ENCODE results near the gene HSPB6.

HSPB6 gene

DNA sequence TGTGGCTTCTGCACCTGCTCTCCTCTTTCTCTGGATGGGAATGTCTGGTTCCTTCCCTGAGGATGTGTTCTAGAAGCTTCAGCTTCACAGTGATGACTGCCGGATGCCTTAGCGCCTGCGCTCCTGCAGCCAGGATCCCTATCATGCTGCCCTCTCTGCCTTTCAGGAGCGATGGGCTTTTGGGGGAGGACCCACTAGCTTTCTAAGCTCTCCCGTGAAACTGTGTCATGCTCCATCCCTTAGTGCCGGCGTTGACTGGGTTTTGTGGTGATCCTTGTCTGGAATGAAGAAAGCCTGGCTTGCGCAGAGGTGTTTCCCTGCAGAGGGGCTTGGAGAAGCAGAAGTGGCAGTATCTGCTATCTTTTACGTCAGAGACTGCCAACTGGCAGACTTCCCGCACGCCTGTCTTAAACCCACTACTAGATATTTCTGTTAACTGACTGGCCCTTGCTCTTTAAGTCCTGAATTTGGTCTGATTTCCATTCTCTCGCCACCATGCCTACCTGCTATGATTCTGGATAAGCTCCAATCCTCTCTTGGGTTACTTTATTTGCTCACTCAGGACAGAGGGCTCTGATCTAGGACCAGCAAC is 42.8 kb downstream of the HSPB6 start:
- DNase-seq = no peak

DNA sequence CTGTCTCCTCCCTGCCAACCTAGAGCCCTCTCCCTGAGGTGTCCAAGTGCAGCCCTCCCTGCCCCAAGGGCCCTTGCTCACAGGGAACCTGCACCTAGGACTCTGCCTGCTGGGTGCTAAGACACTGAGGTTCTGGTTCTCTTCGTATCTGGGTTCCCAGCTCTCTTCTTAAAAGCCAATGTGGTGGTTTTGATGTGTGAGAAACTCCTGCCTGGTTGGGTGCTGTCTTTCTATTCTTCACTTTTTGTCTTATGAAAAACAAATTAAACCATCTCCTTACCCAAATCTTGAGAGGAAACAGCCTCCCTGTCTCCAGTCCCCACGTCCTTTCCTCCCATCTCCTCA is 43.4 kb downstream of the HSPB6 start:
- no peak for DNase-seq

GRCh38 chr19:35712567-35713505 is 44.0 kb downstream of the HSPB6 start:
- DNase-seq = no peak

GRCh38 chr19:35710784-35711723 is 45.8 kb downstream of the HSPB6 start:
- no peak for DNase-seq

- DNase-seq = no peak
Measured at GRCh38 chr19:35708391-35708790, 48.4 kb downstream of the HSPB6 start.

All from activated CD4-positive, alpha-beta T cell treated with anti-CD3 and anti-CD28 coated beads for 1 hour (primary cell).